AG09309 (cell line): ENCODE measurements around the gene PDZRN4.
"Not testable (repeated sequence)": the region's sequence is repeated elsewhere in the genome, so short reads cannot be mapped to it uniquely, and the experiment has no call there.

Experiments used
- DNase-seq: peaks from one replicate; pipeline ENCODE4 v3.0.0-alpha.2; 2010; ENCODE audit warnings: low read depth
- H3K4me3 ChIP-seq: 2 replicates; pipeline ENCODE4 v1.5.1; 2011; ENCODE audit warnings: mild to moderate bottlenecking, low read depth, low read length, moderate library complexity; ENCODE audit not compliant: control insufficient read depth
- CTCF ChIP-seq: IDR thresholded peaks from 2 replicates; pipeline ENCODE4 v1.5.1; 2011; ENCODE audit warnings: mild to moderate bottlenecking, low read depth, low read length, inconsistent platforms; ENCODE audit not compliant: insufficient read depth, control insufficient read depth; ENCODE audit errors: missing control alignments

PDZRN4 gene

DNA sequence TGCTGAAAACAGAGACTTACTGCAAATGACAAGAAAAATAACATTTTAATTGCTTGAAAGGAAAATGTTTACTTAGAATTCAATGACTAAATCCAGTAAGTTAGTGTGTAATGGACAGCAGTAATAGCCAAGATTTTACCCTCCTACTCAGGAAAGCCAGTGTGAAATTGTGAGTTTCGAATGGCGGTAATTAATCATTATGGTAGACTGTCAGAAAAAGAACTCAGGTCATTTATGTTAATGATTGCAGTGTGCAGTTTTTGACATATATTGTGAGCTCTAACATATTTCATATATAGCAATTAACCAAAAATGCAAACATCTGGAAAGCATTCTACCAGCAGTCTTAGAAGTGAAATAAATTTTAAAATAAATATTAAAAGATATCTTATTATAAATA lies 60.3 kb downstream of the PDZRN4 start:
- H3K4me3 ChIP-seq, result no peak overlapping the region
- TF ChIP-seq CTCF, result no peak
- DNase-seq, result no peak

DNA sequence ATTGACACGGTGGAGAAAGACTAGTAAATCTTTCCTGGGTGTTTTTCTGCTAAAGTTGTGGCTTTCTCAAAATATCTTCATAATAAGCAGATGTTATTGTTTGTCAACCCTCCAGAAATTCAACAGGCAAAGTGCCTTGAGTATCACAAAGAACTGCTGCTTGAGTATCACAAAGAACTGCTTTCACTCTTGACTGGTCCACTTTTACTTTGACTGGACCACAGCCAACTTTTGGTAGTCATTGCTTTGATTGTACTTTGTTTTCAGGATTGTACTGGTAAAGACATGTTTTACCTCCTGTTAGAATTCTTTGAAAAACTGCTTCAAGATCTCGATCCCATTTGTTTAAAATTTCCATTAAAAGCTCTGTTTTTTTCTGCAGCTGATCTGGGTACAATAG lies 62.6 kb downstream of the PDZRN4 start:
- no peak overlapping the region for H3K4me3 ChIP-seq
- no peak for DNase-seq
- TF ChIP-seq CTCF, result no peak

- DNase-seq, result no peak
- H3K4me3 ChIP-seq, result no peak overlapping the region
- TF ChIP-seq CTCF, result no peak
Observed at GRCh38 chr12:41254004-41254914, 66.1 kb downstream of the PDZRN4 start.

- DNase-seq, H3K4me3 ChIP-seq: not testable (repeated sequence)
Observed at GRCh38 chr12:41263196-41263595, 75.1 kb downstream of the PDZRN4 start.

DNA sequence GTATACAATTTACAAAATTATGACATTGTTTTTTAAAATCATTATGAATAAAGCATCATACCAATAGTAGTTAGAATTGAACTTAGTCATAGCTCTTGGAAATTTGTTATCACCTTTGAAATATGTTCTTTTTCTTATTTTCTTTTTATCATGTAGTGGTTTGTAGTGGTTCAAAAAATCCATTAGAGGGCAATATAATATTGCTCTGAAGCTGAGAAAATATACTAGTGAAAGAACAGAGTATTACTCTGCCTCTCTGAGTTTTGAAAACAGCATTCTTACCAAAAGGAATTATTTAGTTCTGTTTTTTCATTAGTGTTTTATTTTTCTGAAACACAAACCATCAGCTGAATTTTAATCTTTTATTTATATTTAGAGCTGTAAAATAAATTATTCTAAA lies 76.2 kb downstream of the PDZRN4 start:
- no peak for TF ChIP-seq CTCF
- DNase-seq, result no peak
- no peak overlapping the region for H3K4me3 ChIP-seq

- no peak overlapping the region for H3K4me3 ChIP-seq
- TF ChIP-seq CTCF, result no peak
- DNase-seq, result no peak
Observed at GRCh38 chr12:41269056-41269455, 80.9 kb downstream of the PDZRN4 start.

- no peak for DNase-seq
- TF ChIP-seq CTCF, result no peak
- H3K4me3 ChIP-seq, result no peak overlapping the region
Observed at GRCh38 chr12:41271489-41271888, 83.4 kb downstream of the PDZRN4 start.
